Sigmoid colon (tissue), 4 donors: Measurements from ENCODE around the gene TMEM165.
"Not testable (repeated sequence)": the region's sequence is repeated elsewhere in the genome, so short reads cannot be mapped to it uniquely, and the experiment has no call there.

ENCODE experiments used
- POLR2A ChIP-seq, 2 donors: fragments of 450-650 bp; IDR thresholded peaks; one replicate each; pipeline ENCODE4 v1.6.1; 2016; ENCODE audit warnings: antibody characterized with exemption in 2 of 2, mild to moderate bottlenecking in 2 of 2, moderate library complexity in 2 of 2
- POLR2AphosphoS5 ChIP-seq, 4 donors: sonication (generic); formaldehyde crosslinking; IDR thresholded peaks; one replicate each; pipeline ENCODE4 v1.6.1; 2017; ENCODE audit warnings: antibody characterized with exemption in 4 of 4
- TF ChIP-seq, protein P1 (sequence below), 4 experiments: fragments of 450-650 bp in 3 of 4; fragments of 200-600 bp in 1 of 4; IDR thresholded peaks; one replicate each; pipeline ENCODE4 v1.5.1; 2016 to 2019; ENCODE audit warnings: antibody characterized with exemption in 4 of 4, mild to moderate bottlenecking in 3 of 4, moderate library complexity in 2 of 4

DNA sequence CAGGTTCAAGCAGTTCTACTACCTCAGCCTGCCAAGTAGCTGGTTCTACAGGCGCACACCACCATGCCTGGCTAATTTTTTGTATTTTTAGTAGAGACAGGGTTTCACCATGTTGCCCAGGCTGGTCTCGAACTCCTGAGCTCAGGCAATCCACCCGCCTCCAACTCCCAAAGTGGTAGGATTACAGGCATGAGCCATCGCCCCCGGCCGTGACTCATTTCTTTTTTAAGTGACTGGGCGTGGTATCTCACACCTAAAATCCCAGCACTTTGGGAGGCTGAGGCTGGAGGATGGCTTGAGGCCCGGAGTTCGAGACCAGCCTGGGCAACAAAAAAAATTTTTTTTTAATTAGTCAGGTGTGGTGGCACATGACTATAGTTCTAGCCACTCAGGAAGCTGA, 32.8 kb upstream of the TMEM165 start:
- TF ChIP-seq, protein P1, sequence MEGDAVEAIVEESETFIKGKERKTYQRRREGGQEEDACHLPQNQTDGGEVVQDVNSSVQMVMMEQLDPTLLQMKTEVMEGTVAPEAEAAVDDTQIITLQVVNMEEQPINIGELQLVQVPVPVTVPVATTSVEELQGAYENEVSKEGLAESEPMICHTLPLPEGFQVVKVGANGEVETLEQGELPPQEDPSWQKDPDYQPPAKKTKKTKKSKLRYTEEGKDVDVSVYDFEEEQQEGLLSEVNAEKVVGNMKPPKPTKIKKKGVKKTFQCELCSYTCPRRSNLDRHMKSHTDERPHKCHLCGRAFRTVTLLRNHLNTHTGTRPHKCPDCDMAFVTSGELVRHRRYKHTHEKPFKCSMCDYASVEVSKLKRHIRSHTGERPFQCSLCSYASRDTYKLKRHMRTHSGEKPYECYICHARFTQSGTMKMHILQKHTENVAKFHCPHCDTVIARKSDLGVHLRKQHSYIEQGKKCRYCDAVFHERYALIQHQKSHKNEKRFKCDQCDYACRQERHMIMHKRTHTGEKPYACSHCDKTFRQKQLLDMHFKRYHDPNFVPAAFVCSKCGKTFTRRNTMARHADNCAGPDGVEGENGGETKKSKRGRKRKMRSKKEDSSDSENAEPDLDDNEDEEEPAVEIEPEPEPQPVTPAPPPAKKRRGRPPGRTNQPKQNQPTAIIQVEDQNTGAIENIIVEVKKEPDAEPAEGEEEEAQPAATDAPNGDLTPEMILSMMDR (IDR thresholded peaks at IDR 0.05) = not testable (repeated sequence)
- not testable (repeated sequence) for TF ChIP-seq POLR2A, POLR2AphosphoS5 (IDR thresholded peaks at IDR 0.05)
